SH-SY5Y (cell line): Measurements from ENCODE around the gene ROR1.

ENCODE experiments used
- GATA2 ChIP-seq: IDR thresholded peaks from 2 replicates; pipeline ENCODE4 v1.6.1; 2011; ENCODE audit warnings: mild to moderate bottlenecking, low read depth, low read length
- GATA3 ChIP-seq: IDR thresholded peaks from 2 replicates; pipeline ENCODE4 v1.6.1; 2011; ENCODE audit warnings: low read depth, mild to moderate bottlenecking, low read length, moderate library complexity

DNA sequence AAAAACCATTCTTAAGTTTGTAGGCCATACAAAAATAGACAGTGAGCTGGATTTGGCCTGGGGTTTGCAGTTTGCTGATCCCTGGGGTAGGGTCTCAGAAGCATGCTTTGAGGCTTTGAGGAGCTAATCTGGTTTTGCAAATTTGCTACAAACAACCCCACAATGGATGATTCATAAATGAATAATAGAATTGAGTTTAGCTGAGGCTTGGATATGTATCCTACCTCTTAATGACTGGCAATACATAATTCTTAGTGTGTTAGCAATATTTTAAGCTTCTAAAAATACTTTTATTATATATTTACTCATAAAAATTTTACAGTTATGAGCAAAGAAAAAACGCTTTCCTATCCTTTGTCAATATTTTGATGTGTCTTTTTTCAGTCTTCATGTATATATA is 50.6 kb downstream of the ROR1 start:
- no peak for TF ChIP-seq GATA2
- no peak for TF ChIP-seq GATA3
